HepG2 (cell line): ENCODE data around the gene CTF1. TPM values are rescaled to one million over a fixed set of nuclear protein-coding genes. Genes with fewer than 3 reads are reported as not detected.

Experiments
- ATF7-NPFF ChIP-seq: sonication (generic); formaldehyde crosslinking; IDR thresholded peaks from 2 replicates; pipeline ENCODE4 v1.8.1; 2023; ENCODE audit warnings: mild to moderate bottlenecking, low read depth, missing genetic modification reagents, moderate library complexity
- HIVEP1 ChIP-seq: sonication (generic); formaldehyde crosslinking; IDR thresholded peaks from 2 replicates; pipeline ENCODE4 v1.4.0; 2020; ENCODE audit warnings: mild to moderate bottlenecking, missing genetic modification reagents
- MAFK ChIP-seq, 2 experiments: IDR thresholded peaks in 1 of 2; conservative IDR thresholded peaks in 1 of 2; 2 replicates each; pipeline ENCODE4 v1.6.1; 2011; ENCODE audit warnings: improper control_type of control experiment in 2 of 2, low read length in 2 of 2
- NFATC3 ChIP-seq: sonication (generic); formaldehyde crosslinking; IDR thresholded peaks from 2 replicates; pipeline ENCODE4 v1.5.1; 2020; ENCODE audit warnings: mild to moderate bottlenecking, missing genetic modification reagents
- ZHX2 ChIP-seq, 2 experiments: sonication (generic) in 1 of 2; formaldehyde crosslinking in 1 of 2; IDR thresholded peaks; 2 replicates each; pipeline versions ENCODE4 v1.6.1 to v1.9.0; 2014 to 2022; ENCODE audit warnings: antibody characterized with exemption in 1 of 2, borderline replicate concordance in 1 of 2, inconsistent platforms in 1 of 2, low read depth in 1 of 2, missing genetic modification reagents in 1 of 2
- ZNF20 ChIP-seq: sonication (generic); formaldehyde crosslinking; IDR thresholded peaks from 2 replicates; pipeline ENCODE4 v1.4.0; 2020; ENCODE audit warnings: mild to moderate bottlenecking, moderate library complexity, missing genetic modification reagents
- ZNF407 ChIP-seq: sonication (generic); formaldehyde crosslinking; IDR thresholded peaks from one replicate; pipeline ENCODE4 v1.5.1; 2020; ENCODE audit warnings: mild to moderate bottlenecking, missing genetic modification reagents; ENCODE audit errors: not compliant biosample characterization
- ZNF569 ChIP-seq: sonication (generic); formaldehyde crosslinking; IDR thresholded peaks from 2 replicates; pipeline ENCODE4 v1.5.0; 2020; ENCODE audit warnings: mild to moderate bottlenecking, missing genetic modification reagents, moderate library complexity, borderline replicate concordance
- ZNF766 ChIP-seq: sonication (generic); formaldehyde crosslinking; IDR thresholded peaks from 2 replicates; pipeline ENCODE4 v1.5.0; 2020; ENCODE audit warnings: missing genetic modification reagents, borderline replicate concordance
- ZZZ3 ChIP-seq: sonication (generic); formaldehyde crosslinking; IDR thresholded peaks from 2 replicates; pipeline ENCODE4 v1.4.0; 2020; ENCODE audit warnings: missing genetic modification reagents, mild to moderate bottlenecking, borderline replicate concordance
- polyA plus RNA-seq, 8 experiments: library from polyadenylated mRNA; depleted of rRNA in 3 of 8; stranded (reverse) in 7 of 8; unstranded in 1 of 8; fragments of >200 nt; fragmentation: Illumina TruSeq in 4 of 8; extraction: Trizol in 4 of 8; gene quantifications; 2 replicates each; pipeline versions ENCODE4 v1.2.1 to v1.2.3, GENCODE V29; 2011 to 2016; ENCODE audit warnings: low read depth in 4 of 8, missing spikeins in 1 of 8, mixed read lengths in 1 of 8; ENCODE audit not compliant: insufficient read depth in 1 of 8
- total RNA-seq, 5 experiments: library from RNA; depleted of rRNA; stranded (reverse); fragments of >200 nt; fragmentation: Illumina TruSeq; extraction: Trizol; gene quantifications; 2 replicates each; pipeline ENCODE4 v1.2.3, GENCODE V29; 2016; ENCODE audit warnings: low read depth in 1 of 5
- TF ChIP-seq, protein P1 (sequence below): sonication (generic); formaldehyde crosslinking; IDR thresholded peaks from 2 replicates; pipeline ENCODE4 v1.5.0; 2020; ENCODE audit warnings: missing genetic modification reagents

The CTF1 gene
- total and polyA plus RNA-seq, 2 of the 13 experiments (the other 11 are each of a cell fraction or from before 2014, with no cell fraction given): 0.13 to 1.8 TPM

- TF ChIP-seq ZHX2 (IDR thresholded peaks at IDR 0.05; ENCODE audit: low read depth) (no peak), ZHX2 (CRISPR knock-in tag; IDR thresholded peaks at IDR 0.05; ENCODE audit: borderline replicate concordance) (no peak; the same call in 1 of the 2 replicates), ZNF569 (no peak), ZNF407 (no peak), HIVEP1 (CRISPR knock-in tag) (no peak), ATF7-NPFF (CRISPR knock-in tag) (no peak), ZNF20 (CRISPR knock-in tag) (no peak), ZZZ3 (CRISPR knock-in tag) (no peak), ZNF766 (no peak), NFATC3 (CRISPR knock-in tag) (no peak), MAFK (conservative IDR thresholded peaks at IDR 0.05 in 1 of 2, IDR thresholded peaks at IDR 0.05 in 1 of 2; ENCODE audit: low read length in 2 of 2) (peak; percentile 25; a peak in 2 of 4 replicates)
- TF ChIP-seq, protein P1, sequence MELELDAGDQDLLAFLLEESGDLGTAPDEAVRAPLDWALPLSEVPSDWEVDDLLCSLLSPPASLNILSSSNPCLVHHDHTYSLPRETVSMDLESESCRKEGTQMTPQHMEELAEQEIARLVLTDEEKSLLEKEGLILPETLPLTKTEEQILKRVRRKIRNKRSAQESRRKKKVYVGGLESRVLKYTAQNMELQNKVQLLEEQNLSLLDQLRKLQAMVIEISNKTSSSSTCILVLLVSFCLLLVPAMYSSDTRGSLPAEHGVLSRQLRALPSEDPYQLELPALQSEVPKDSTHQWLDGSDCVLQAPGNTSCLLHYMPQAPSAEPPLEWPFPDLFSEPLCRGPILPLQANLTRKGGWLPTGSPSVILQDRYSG (CRISPR knock-in tag): no peak
Observed at GRCh38 chr16:30896889-30897733, 697 bp downstream of the CTF1 start (continued).
